ENCODE results near the gene CPNE4. TPM values are rescaled to one million over a fixed set of nuclear protein-coding genes. Genes with fewer than 3 reads are reported as not detected.

The CPNE4 gene
- total and polyA plus RNA-seq, 9 of the 15 experiments (the other 6 are each of a cell fraction or from before 2014, with no cell fraction given), result not detected

DNA sequence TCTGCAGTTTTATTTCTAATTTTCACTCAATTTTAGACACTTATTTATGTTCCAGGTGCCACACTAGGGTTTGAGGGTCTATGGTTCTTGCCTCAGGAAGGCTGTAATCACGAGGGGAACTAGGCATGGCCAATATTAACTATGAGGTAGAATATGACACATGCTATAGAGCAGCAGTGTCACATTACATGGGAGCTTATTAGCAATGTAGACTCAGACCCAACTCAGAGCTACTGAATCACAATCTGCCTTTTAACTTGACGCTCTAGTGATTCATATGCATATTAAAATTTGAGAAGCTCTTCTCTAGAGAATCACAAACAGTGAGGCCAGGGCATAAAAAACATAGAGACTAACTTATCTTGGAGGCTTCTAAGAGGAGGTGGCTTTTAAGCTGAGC lies 499.2 kb downstream of the CPNE4 start (continued):
- TF ChIP-seq, protein P1, sequence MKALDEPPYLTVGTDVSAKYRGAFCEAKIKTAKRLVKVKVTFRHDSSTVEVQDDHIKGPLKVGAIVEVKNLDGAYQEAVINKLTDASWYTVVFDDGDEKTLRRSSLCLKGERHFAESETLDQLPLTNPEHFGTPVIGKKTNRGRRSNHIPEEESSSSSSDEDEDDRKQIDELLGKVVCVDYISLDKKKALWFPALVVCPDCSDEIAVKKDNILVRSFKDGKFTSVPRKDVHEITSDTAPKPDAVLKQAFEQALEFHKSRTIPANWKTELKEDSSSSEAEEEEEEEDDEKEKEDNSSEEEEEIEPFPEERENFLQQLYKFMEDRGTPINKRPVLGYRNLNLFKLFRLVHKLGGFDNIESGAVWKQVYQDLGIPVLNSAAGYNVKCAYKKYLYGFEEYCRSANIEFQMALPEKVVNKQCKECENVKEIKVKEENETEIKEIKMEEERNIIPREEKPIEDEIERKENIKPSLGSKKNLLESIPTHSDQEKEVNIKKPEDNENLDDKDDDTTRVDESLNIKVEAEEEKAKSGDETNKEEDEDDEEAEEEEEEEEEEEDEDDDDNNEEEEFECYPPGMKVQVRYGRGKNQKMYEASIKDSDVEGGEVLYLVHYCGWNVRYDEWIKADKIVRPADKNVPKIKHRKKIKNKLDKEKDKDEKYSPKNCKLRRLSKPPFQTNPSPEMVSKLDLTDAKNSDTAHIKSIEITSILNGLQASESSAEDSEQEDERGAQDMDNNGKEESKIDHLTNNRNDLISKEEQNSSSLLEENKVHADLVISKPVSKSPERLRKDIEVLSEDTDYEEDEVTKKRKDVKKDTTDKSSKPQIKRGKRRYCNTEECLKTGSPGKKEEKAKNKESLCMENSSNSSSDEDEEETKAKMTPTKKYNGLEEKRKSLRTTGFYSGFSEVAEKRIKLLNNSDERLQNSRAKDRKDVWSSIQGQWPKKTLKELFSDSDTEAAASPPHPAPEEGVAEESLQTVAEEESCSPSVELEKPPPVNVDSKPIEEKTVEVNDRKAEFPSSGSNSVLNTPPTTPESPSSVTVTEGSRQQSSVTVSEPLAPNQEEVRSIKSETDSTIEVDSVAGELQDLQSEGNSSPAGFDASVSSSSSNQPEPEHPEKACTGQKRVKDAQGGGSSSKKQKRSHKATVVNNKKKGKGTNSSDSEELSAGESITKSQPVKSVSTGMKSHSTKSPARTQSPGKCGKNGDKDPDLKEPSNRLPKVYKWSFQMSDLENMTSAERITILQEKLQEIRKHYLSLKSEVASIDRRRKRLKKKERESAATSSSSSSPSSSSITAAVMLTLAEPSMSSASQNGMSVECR (CRISPR knock-in tag; IDR thresholded peaks at IDR 0.05), result no peak
- no peak for TF ChIP-seq COPS2 (conservative IDR thresholded peaks at IDR 0.05)
- TF ChIP-seq MAFK (IDR thresholded peaks at IDR 0.05; ENCODE audit: low read length), result no peak
- TF ChIP-seq, protein P2, sequence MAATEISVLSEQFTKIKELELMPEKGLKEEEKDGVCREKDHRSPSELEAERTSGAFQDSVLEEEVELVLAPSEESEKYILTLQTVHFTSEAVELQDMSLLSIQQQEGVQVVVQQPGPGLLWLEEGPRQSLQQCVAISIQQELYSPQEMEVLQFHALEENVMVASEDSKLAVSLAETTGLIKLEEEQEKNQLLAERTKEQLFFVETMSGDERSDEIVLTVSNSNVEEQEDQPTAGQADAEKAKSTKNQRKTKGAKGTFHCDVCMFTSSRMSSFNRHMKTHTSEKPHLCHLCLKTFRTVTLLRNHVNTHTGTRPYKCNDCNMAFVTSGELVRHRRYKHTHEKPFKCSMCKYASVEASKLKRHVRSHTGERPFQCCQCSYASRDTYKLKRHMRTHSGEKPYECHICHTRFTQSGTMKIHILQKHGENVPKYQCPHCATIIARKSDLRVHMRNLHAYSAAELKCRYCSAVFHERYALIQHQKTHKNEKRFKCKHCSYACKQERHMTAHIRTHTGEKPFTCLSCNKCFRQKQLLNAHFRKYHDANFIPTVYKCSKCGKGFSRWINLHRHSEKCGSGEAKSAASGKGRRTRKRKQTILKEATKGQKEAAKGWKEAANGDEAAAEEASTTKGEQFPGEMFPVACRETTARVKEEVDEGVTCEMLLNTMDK (IDR thresholded peaks at IDR 0.05; ENCODE audit: borderline replicate concordance, insufficient read depth, low read depth, low read length, poor library complexity, severe bottlenecking), result no peak

Measured in K562 (cell line).